LoVo (cell line): Measurements from ENCODE around the gene ZNF516.

Source experiments
- DNase-seq: peaks from one replicate; pipeline ENCODE4 v3.0.0-alpha.2; 2016; ENCODE audit warnings: low spot score

Gene ZNF516

GRCh38 chr18:76398896-76399612 lies 96.0 kb downstream of the ZNF516 start:
- peak; percentile 58 for DNase-seq

- no peak for DNase-seq
These were observed 96.7 kb downstream of the ZNF516 start for GRCh38 chr18:76398295-76398694.

GRCh38 chr18:76397631-76398030 lies 97.4 kb downstream of the ZNF516 start:
- DNase-seq = no peak

- no peak for DNase-seq
These were observed 98.2 kb downstream of the ZNF516 start for GRCh38 chr18:76396792-76397191.

- DNase-seq = no peak
These were observed 99.4 kb downstream of the ZNF516 start for GRCh38 chr18:76395609-76396008.

GRCh38 chr18:76394780-76395476 lies 100.1 kb downstream of the ZNF516 start:
- DNase-seq = no peak

- DNase-seq = no peak
These were observed 102.7 kb downstream of the ZNF516 start for GRCh38 chr18:76392349-76392748.

- DNase-seq = no peak
These were observed 103.3 kb downstream of the ZNF516 start for GRCh38 chr18:76391746-76392145.

GRCh38 chr18:76391038-76391437 lies 104.0 kb downstream of the ZNF516 start:
- no peak for DNase-seq

- no peak for DNase-seq
These were observed 104.5 kb downstream of the ZNF516 start for GRCh38 chr18:76390452-76391035.

GRCh38 chr18:76389716-76390115 lies 105.3 kb downstream of the ZNF516 start:
- no peak for DNase-seq

GRCh38 chr18:76388891-76389423 lies 106.1 kb downstream of the ZNF516 start:
- DNase-seq = no peak

GRCh38 chr18:76388261-76388660 lies 106.8 kb downstream of the ZNF516 start:
- DNase-seq = no peak

- DNase-seq = no peak
These were observed 107.4 kb downstream of the ZNF516 start for GRCh38 chr18:76387608-76388007.

- no peak for DNase-seq
These were observed 108.2 kb downstream of the ZNF516 start for GRCh38 chr18:76386886-76387285.

- DNase-seq = no peak
These were observed 109.0 kb downstream of the ZNF516 start for GRCh38 chr18:76386071-76386470.

GRCh38 chr18:76385681-76385975 lies 109.4 kb downstream of the ZNF516 start:
- no peak for DNase-seq

GRCh38 chr18:76384861-76385680 lies 110.0 kb downstream of the ZNF516 start:
- DNase-seq = no peak

- no peak for DNase-seq
These were observed 110.8 kb downstream of the ZNF516 start for GRCh38 chr18:76384114-76384790.

- no peak for DNase-seq
These were observed 111.4 kb downstream of the ZNF516 start for GRCh38 chr18:76383636-76384035.

GRCh38 chr18:76382275-76382674 lies 112.8 kb downstream of the ZNF516 start:
- DNase-seq = no peak
